Progenitor cell of endocrine pancreas (in vitro differentiated cells): Measurements from ENCODE around the gene UBE2G2. TPM values are rescaled to one million over a fixed set of nuclear protein-coding genes. Genes with fewer than 3 reads are reported as not detected.

ENCODE experiments used
- DNase-seq: peaks from one replicate; pipeline ENCODE4 v3.0.0; 2021; ENCODE audit warnings: low spot score; ENCODE audit not compliant: unreplicated experiment
- H3K27ac Mint-ChIP-seq: 2 replicates; pipeline ENCODE4 v1.8.0; 2021; ENCODE audit warnings: mild to moderate bottlenecking, moderate library complexity, mixed read lengths
- H3K27me3 Mint-ChIP-seq: 2 replicates; pipeline ENCODE4 v1.8.0; 2021; ENCODE audit warnings: mixed read lengths
- H3K36me3 Mint-ChIP-seq: 2 replicates; pipeline ENCODE4 v1.8.0; 2022; ENCODE audit warnings: mixed read lengths; ENCODE audit not compliant: insufficient read depth
- H3K4me1 Mint-ChIP-seq: 2 replicates; pipeline ENCODE4 v1.8.0; 2021; ENCODE audit warnings: low read depth, mixed read lengths
- H3K4me3 Mint-ChIP-seq: 2 replicates; pipeline ENCODE4 v1.8.0; 2021; ENCODE audit warnings: low read depth, mild to moderate bottlenecking, moderate library complexity, mixed read lengths
- H3K9me3 Mint-ChIP-seq: 2 replicates; pipeline ENCODE4 v1.8.0; 2021; ENCODE audit warnings: low read depth, mixed read lengths
- CTCF ChIP-seq: fragments of 200-600 bp; sonication (generic); IDR thresholded peaks from one replicate; pipeline ENCODE4 v1.5.0; 2021; ENCODE audit warnings: antibody characterized with exemption, mild to moderate bottlenecking; ENCODE audit not compliant: unreplicated experiment
- total RNA-seq: library from RNA; stranded (reverse); gene quantifications from 2 replicates; pipeline ENCODE4 v1.2.1, GENCODE V29; 2021

Gene UBE2G2
- total RNA-seq, 1 donor from 2014 or later: 78.7 TPM

DNA sequence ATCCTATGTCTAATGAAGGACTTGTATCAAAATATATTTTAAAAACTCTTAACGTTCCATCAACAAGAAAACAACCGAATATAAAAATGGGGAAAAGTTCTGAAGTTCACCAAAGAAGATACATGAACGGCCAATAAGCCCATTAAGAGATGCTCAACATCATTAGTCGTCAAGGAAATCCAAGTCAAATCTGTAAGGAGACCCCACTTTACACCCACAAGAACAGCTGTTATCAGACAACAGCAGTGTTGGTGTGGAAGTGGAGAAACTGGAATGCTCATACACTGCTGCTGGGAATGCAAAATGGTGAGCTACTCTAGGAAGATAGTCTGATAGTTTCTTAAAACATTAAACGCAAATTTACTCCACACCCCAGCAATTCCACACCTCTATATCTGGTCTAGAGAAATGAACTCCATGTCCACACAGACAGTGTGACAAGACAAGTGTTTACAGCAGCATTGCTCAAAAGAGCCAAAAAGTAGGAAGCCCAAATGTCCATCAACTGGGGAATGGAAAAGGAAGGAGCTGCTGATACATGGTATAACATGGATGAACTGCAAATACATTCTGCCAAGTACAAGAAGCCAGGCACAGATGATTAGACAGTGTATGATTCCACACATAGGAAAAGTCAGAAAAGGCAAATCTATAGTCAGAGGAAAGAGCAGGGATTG lies 18.5 kb downstream of the UBE2G2 start:
- Mint-ChIP-seq H3K4me1 (peaks cover 24% of the 10 kb centered on the region), H3K27me3 (no peaks in the 10 kb centered on the region), H3K36me3 (peaks cover 16% of the 10 kb centered on the region), H3K9me3 (peaks cover 4% of the 10 kb centered on the region), H3K4me3 (no peak overlapping the region), H3K27ac (no peak overlapping the region)
- no peak for DNase-seq
- TF ChIP-seq CTCF: no peak

- no peak for TF ChIP-seq CTCF
- H3K4me1 Mint-ChIP-seq: peaks cover 27% of the 10 kb centered on the region
- H3K36me3 Mint-ChIP-seq: peaks cover 17% of the 10 kb centered on the region
- H3K4me3 Mint-ChIP-seq: no peak overlapping the region
- H3K27ac Mint-ChIP-seq: no peak overlapping the region
- no peaks in the 10 kb centered on the region for H3K27me3 Mint-ChIP-seq
- no peak for DNase-seq
- H3K9me3 Mint-ChIP-seq: peaks cover 4% of the 10 kb centered on the region
Measured at GRCh38 chr21:44780767-44781459, 20.7 kb downstream of the UBE2G2 start.

DNA sequence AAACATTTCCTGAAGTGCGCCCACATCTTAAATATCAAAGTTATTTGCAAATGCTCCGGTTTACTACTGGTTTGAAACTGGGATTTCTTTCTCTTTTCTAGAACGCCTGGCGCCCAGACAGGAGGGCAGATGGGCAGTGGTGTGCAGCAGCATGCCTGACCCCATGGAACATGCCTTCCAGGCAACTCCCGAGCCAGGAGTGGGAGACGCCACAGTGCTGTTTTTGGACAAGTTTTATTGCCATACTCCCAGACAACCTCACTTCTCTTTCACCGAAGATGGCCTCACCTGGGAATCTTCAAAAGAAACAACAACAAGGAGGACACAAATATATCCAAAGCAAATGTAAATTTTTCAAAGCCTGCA lies 21.5 kb downstream of the UBE2G2 start:
- peaks cover 4% of the 10 kb centered on the region for H3K9me3 Mint-ChIP-seq
- peaks cover 27% of the 10 kb centered on the region for H3K4me1 Mint-ChIP-seq
- DNase-seq: no peak
- H3K4me3 Mint-ChIP-seq: peak overlapping the region; percentile 33
- no peak for TF ChIP-seq CTCF
- peaks cover 12% of the 10 kb centered on the region for H3K36me3 Mint-ChIP-seq
- H3K27ac Mint-ChIP-seq: peak overlapping the region; percentile 95
- H3K27me3 Mint-ChIP-seq: no peaks in the 10 kb centered on the region

GRCh38 chr21:44779417-44780136 lies 22.0 kb downstream of the UBE2G2 start:
- H3K27ac Mint-ChIP-seq: peak overlapping the region; percentile 81
- peaks cover 18% of the 10 kb centered on the region for H3K36me3 Mint-ChIP-seq

More at GRCh38 chr21:44779417-44780136, 22.0 kb downstream of the UBE2G2 start:
- Mint-ChIP-seq H3K27me3 (no peaks in the 10 kb centered on the region), H3K4me3 (no peak overlapping the region), H3K9me3 (peaks cover 4% of the 10 kb centered on the region), H3K4me1 (peaks cover 29% of the 10 kb centered on the region)
- no peak for DNase-seq
- TF ChIP-seq CTCF: no peak
